Effector memory CD4-positive, alpha-beta T cell (primary cell): Measurements from ENCODE around the gene AXL.

Experiments
- DNase-seq, 3 donors: peaks; one replicate each; pipeline ENCODE4 v3.0.0-alpha.2; 2020
- H3K27ac ChIP-seq: 2 replicates; pipeline ENCODE4 v1.7.0; 2013; ENCODE audit warnings: mild to moderate bottlenecking, low read length, moderate library complexity; ENCODE audit not compliant: insufficient read depth, poor library complexity, severe bottlenecking
- H3K27me3 ChIP-seq: replicated peaks from 2 replicates; pipeline ENCODE4 v1.7.0; 2013; ENCODE audit warnings: mild to moderate bottlenecking, low read length; ENCODE audit not compliant: insufficient read depth, control insufficient read depth, poor library complexity, severe bottlenecking
- H3K36me3 ChIP-seq: 2 replicates; pipeline ENCODE4 v1.7.0; 2013; ENCODE audit warnings: mild to moderate bottlenecking, low read length, moderate library complexity; ENCODE audit not compliant: control insufficient read depth, insufficient read depth
- H3K4me1 ChIP-seq: 2 replicates; pipeline ENCODE4 v1.7.0; 2013; ENCODE audit warnings: low read length, mild to moderate bottlenecking; ENCODE audit not compliant: control insufficient read depth, insufficient read depth, poor library complexity, severe bottlenecking
- H3K4me3 ChIP-seq: 2 replicates; pipeline ENCODE4 v1.7.0; 2013; ENCODE audit warnings: low read length, low read depth, mild to moderate bottlenecking; ENCODE audit not compliant: insufficient read depth, poor library complexity, severe bottlenecking
- H3K9me3 ChIP-seq: 2 replicates; pipeline ENCODE4 v1.7.0; 2013; ENCODE audit warnings: mild to moderate bottlenecking, low read length, moderate library complexity; ENCODE audit not compliant: control insufficient read depth

Gene AXL

GRCh38 chr19:41206926-41207750 lies 11.9 kb upstream of the AXL start:
- no peaks in the 10 kb centered on the region for H3K27me3 ChIP-seq
- H3K4me1 ChIP-seq = no peaks in the 10 kb centered on the region
- no peak overlapping the region for H3K27ac ChIP-seq
- H3K9me3 ChIP-seq = no peaks in the 10 kb centered on the region
- no peaks in the 10 kb centered on the region for H3K36me3 ChIP-seq
- no peak for DNase-seq
- no peak overlapping the region for H3K4me3 ChIP-seq

GRCh38 chr19:41214161-41214560 lies 4.9 kb upstream of the AXL start:
- Histone ChIP-seq H3K4me3 (no peak overlapping the region), H3K27me3 (no peaks in the 10 kb centered on the region), H3K9me3 (no peaks in the 10 kb centered on the region), H3K27ac (no peak overlapping the region), H3K36me3 (no peaks in the 10 kb centered on the region), H3K4me1 (no peaks in the 10 kb centered on the region)
- DNase-seq = no peak

GRCh38 chr19:41217741-41218140 lies 1.3 kb upstream of the AXL start:
- H3K27ac ChIP-seq = no peak overlapping the region
- no peaks in the 10 kb centered on the region for H3K4me1 ChIP-seq
- H3K9me3 ChIP-seq = no peaks in the 10 kb centered on the region
- no peak for DNase-seq
- no peak overlapping the region for H3K4me3 ChIP-seq
- H3K36me3 ChIP-seq = no peaks in the 10 kb centered on the region
- H3K27me3 ChIP-seq = no peaks in the 10 kb centered on the region

- Histone ChIP-seq H3K27ac (no peak overlapping the region), H3K9me3 (no peaks in the 10 kb centered on the region), H3K36me3 (no peaks in the 10 kb centered on the region), H3K4me1 (no peaks in the 10 kb centered on the region), H3K27me3 (no peaks in the 10 kb centered on the region), H3K4me3 (no peak overlapping the region)
- no peak for DNase-seq
Measured at GRCh38 chr19:41218249-41218614, 791 bp upstream of the AXL start.

GRCh38 chr19:41219924-41220567 lies 1.0 kb downstream of the AXL start:
- no peaks in the 10 kb centered on the region for H3K9me3 ChIP-seq
- no peaks in the 10 kb centered on the region for H3K27me3 ChIP-seq
- H3K4me3 ChIP-seq = no peak overlapping the region
- H3K4me1 ChIP-seq = no peaks in the 10 kb centered on the region
- no peak overlapping the region for H3K27ac ChIP-seq
- H3K36me3 ChIP-seq = no peaks in the 10 kb centered on the region
- DNase-seq = no peak

- DNase-seq = no peak
- Histone ChIP-seq H3K27me3 (no peaks in the 10 kb centered on the region), H3K27ac (no peak overlapping the region), H3K4me3 (no peak overlapping the region), H3K4me1 (no peaks in the 10 kb centered on the region), H3K9me3 (no peaks in the 10 kb centered on the region), H3K36me3 (no peaks in the 10 kb centered on the region)
Measured at GRCh38 chr19:41220811-41221210, 1.8 kb downstream of the AXL start.

- Histone ChIP-seq H3K4me3 (no peak overlapping the region), H3K36me3 (no peaks in the 10 kb centered on the region), H3K4me1 (peaks cover 2% of the 10 kb centered on the region), H3K9me3 (no peaks in the 10 kb centered on the region), H3K27ac (no peak overlapping the region), H3K27me3 (no peaks in the 10 kb centered on the region)
- DNase-seq = no peak
Measured at GRCh38 chr19:41221514-41222205, 2.6 kb downstream of the AXL start.

- H3K4me1 ChIP-seq = peaks cover 6% of the 10 kb centered on the region
- H3K27ac ChIP-seq = no peak overlapping the region
- DNase-seq = no peak
- no peaks in the 10 kb centered on the region for H3K9me3 ChIP-seq
- no peaks in the 10 kb centered on the region for H3K27me3 ChIP-seq
- H3K36me3 ChIP-seq = no peaks in the 10 kb centered on the region
- no peak overlapping the region for H3K4me3 ChIP-seq
Measured at GRCh38 chr19:41222240-41222639, 3.2 kb downstream of the AXL start.

GRCh38 chr19:41223431-41224234 lies 4.6 kb downstream of the AXL start:
- Histone ChIP-seq H3K4me1 (peaks cover 6% of the 10 kb centered on the region), H3K9me3 (no peaks in the 10 kb centered on the region), H3K4me3 (no peak overlapping the region), H3K27me3 (no peaks in the 10 kb centered on the region), H3K36me3 (no peaks in the 10 kb centered on the region), H3K27ac (no peak overlapping the region)
- no peak for DNase-seq
